GM12872 (cell line): ENCODE results near the gene HADH.

ENCODE experiments used
- TF ChIP-seq, protein P1 (sequence below): IDR thresholded peaks from 3 replicates; pipeline ENCODE4 v1.5.1; 2011; ENCODE audit warnings: low read depth, mild to moderate bottlenecking, low read length, moderate library complexity; ENCODE audit not compliant: insufficient read depth

Gene HADH

DNA sequence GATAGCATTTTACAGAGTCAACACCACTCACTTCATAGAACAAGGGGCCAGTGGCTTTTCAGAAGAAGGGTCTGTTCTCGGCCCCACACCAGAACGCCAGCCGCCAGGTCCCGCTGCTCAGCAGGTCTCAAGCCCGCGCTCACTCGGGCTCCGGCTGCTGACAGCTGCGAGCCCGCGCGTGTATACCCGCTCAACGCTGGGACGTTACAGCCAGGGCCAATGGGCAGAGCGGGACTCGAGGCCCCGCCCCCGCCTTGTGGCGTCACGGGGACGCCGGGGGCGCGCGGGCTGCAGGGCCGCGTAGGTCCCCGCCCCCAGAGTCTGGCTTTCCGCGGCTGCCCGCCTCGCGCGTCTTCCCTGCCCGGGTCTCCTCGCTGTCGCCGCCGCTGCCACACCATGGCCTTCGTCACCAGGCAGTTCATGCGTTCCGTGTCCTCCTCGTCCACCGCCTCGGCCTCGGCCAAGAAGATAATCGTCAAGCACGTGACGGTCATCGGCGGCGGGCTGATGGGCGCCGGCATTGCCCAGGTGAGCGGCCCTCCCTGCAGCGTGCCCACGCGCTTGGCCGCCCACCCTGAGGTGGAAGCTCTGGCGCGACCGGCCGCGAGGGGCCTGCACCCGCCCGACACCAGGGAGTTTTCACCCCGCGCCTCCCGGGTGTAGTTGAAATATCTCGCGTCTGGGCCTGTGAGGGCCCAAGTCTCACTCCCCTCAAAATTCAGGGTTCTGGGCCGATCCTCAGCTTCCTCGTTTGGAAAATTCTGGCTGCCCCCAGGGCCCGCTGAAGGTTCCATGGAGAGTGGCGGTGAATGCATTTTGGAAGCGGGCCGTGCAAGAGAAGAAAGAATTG, at the start of gene HADH:
Gene HADH (plus strand): TSS at position 353 of the 850 bp plus-strand sequence. CDS start 44 bp downstream, at position 397.
- TF ChIP-seq, protein P1, sequence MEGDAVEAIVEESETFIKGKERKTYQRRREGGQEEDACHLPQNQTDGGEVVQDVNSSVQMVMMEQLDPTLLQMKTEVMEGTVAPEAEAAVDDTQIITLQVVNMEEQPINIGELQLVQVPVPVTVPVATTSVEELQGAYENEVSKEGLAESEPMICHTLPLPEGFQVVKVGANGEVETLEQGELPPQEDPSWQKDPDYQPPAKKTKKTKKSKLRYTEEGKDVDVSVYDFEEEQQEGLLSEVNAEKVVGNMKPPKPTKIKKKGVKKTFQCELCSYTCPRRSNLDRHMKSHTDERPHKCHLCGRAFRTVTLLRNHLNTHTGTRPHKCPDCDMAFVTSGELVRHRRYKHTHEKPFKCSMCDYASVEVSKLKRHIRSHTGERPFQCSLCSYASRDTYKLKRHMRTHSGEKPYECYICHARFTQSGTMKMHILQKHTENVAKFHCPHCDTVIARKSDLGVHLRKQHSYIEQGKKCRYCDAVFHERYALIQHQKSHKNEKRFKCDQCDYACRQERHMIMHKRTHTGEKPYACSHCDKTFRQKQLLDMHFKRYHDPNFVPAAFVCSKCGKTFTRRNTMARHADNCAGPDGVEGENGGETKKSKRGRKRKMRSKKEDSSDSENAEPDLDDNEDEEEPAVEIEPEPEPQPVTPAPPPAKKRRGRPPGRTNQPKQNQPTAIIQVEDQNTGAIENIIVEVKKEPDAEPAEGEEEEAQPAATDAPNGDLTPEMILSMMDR: no peak

DNA sequence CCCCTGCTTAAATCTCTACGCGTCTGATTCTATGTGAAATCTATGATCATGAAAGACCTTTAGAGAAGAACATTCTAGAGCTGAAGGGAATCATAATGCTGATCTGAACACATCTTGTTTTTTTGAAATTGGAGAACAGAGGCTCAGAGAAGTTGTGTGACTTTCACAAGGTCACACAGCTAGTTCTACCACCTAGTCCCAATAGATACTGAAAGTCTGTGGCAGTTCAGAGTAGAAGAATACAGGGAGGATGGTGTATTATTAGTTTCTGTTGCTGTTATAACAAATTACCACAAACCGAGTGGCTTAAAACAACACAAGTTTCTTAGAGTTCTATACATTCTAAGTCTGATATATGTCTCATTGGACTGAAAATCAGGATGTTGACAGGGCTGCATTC, 43.9 kb upstream of the HADH start:
- TF ChIP-seq, protein P1: no peak

DNA sequence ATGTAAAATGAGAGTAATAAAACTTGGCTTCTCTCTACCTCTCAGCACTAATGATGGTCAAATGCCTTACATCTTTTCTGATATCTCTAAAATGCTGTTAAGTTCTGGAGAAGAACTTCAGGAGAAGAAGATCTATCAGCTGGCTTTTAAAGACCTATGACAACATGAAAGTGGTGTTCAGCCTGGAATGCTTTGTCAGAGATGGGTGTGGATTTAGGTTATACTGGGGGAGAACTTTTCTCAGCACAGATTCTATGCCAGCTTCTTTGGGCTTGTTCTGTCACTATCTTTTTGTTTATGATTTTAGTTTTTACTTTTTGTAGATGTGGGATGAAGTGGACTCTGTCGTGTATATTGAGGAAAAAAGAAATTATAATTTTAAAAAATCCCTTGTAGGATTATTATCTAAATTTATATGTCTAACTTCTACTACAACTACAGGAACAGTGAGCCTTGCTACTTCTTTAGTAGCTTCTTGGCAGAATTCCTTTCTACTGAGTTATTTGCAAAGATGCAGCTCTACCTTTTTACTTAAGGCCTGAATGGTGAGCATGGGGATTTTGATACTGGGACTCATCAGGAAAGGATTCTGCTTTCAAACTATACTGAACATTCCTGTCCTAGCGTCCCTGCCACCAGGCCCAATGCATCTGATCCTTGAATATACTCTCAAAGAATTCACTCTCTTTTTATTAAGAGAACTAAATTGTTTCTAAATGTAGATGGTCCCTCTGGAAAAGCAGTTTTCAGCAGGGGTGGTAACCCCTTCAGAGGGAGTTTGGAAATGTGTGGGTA, 38.7 kb upstream of the HADH start:
- TF ChIP-seq, protein P1: no peak

DNA sequence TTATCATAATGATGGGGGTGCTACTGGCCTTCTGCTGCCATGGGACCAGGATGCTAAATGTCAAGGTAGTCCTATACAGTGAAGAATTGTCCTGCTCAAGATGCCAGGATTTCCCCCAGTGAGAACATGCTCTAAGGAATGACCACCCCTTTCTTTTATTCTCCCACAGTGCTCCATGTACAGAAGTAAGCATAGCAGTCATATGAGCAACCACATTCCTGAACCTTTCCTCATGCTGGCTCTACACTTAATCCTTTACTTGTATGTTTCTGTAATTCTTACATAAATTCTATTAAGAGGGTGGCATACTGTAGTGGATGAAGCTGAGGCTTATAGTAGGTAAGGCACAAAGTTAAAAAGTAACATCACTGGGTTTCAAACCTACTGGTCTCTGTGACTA, 38.1 kb upstream of the HADH start:
- TF ChIP-seq, protein P1: no peak

DNA sequence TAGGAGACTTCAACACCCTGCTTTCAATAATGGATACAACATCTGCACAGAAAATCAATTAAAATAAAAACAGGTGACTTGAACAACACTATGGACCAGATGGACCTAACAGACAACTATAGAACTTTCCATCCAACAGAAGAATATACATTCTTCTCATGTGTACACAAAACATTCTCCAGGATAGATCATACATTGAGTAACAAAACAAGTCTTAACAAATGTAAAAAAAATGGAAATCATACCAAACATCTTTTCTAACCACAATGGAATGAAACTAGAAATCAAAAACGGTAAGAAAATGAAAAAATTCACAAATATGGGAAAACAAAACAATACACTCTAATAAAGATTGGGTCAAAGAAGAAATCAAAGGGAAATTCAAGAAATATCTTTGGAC, 33.7 kb upstream of the HADH start:
- TF ChIP-seq, protein P1: no peak

DNA sequence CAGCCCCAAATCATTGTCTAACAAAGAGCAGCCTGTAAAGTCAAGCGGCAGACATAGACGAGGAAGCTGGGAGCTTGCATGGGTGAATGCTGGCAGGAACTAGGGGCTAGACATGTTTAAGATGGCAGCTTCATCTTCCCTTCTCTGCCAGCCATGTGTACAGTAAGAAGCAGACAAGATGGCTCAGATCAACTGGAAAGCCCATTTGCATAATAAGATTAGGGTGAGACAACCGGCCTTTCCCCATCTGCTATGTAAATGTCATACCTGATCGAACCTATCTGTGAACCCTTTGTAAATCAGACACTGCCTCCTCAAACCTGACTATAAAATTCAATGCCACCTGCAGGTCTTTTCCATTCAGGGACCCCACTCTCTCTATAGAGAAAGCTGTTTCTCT, 22.8 kb upstream of the HADH start:
- TF ChIP-seq, protein P1: no peak

DNA sequence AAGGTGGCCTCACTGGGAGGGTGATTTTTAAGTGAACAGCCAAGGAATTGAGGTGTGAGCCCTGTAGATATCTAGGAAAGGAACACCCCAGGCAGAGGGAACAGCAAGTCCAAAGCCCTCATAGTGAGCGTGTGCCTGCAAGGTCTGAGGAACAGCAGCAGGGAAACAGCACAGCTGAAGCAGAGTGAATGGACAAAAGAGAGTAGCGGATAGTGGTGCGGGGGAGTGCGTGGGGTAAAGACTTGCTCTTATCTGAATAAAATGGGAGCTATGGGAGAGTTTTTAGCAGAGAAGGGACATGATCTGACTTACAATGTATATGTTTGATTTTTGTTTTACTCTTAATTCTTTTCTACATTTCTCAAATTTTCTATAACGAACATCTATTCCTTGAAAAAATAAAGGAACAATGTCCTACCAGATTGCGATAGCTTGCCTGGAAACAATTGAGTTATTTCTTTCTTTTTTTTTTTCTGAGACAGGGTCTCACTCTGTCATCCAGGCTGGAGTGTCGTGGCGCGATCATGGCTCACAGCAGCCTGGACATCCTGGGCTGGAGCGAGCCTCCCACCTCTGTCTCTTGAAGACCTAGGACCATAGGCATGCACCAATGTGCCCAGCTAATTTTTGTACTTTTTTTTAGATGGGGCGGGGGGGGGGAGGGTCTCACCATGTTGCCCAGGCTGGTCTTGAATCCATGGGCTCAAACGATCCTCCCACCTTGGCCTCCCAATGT, 19.5 kb upstream of the HADH start:
- TF ChIP-seq, protein P1: no peak
